ENCODE results near the gene ANKRD53. TPM values are rescaled to one million over a fixed set of nuclear protein-coding genes. Genes with fewer than 3 reads are reported as not detected.

The ANKRD53 gene
- total RNA-seq, 1 experiment from 2014 or later: not detected

DNA sequence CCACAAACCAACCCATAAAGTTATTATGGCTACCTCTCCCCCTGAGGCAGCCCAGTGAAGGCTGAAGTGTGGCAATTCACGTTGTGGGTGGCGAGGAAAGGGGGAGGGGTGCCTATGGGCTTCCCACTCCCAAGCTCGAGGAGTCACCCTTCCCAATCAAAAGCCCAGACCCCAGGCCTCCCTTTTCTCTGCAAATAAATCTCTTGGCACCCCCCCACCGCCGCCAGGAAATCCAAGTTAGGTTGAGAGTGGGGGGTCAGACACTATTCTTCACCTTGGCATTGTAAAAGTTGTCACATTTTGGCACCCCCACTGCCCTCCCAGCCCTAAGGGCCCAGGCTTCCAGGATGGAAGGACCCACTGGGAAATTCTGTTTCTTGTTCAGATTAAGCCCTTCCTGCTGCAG, 6.9 kb downstream of the ANKRD53 start:
- Histone ChIP-seq H3K27ac (ENCODE audit: low read depth, low read length) (no peak overlapping the region), H4K20me1 (ENCODE audit: insufficient read depth) (no peaks in the 10 kb centered on the region), H3K9me2 (ENCODE audit: insufficient read depth) (no peaks in the 10 kb centered on the region), H3K4me1 (ENCODE audit: control insufficient read depth in 1 of 2, insufficient read depth in 2 of 2, low read length in 2 of 2) (peaks cover 2 to 9% of the 10 kb centered on the region in 2 experiments; a peak in 2 of 4 replicates), H3K27me3 (ENCODE audit: insufficient read depth, low read length) (no peaks in the 10 kb centered on the region), H3K4me3 (replicated peaks in 1 of 2; ENCODE audit: low read depth in 1 of 2, low read length in 2 of 2) (no peak overlapping the region), H3K9ac (ENCODE audit: low read length) (no peak overlapping the region), H3K79me2 (ENCODE audit: insufficient read depth, low read length) (no peaks in the 10 kb centered on the region), H3K9me3 (ENCODE audit: control insufficient read depth in 1 of 2, insufficient read depth in 1 of 2, low read depth in 1 of 2, low read length in 2 of 2) (no peaks in the 10 kb centered on the region), H2AFZ (ENCODE audit: low read depth, low read length, poor library complexity, severe bottlenecking) (no peak overlapping the region), H3K4me2 (ENCODE audit: low read length) (no peak overlapping the region), H3K36me3 (ENCODE audit: control insufficient read depth in 1 of 2, insufficient read depth in 2 of 2, low read length in 2 of 2) (peaks cover 19 to 23% of the 10 kb centered on the region in 2 experiments; a peak in 3 of 4 replicates)
- no peak for TF ChIP-seq SIN3A (IDR thresholded peaks at IDR 0.05; ENCODE audit: low read depth)
- TF ChIP-seq POLR2AphosphoS5 (IDR thresholded peaks at IDR 0.05; ENCODE audit: low read depth, low read length): no peak
- no peak for TF ChIP-seq ZNF274 (IDR thresholded peaks at IDR 0.05; ENCODE audit: low read depth, low read length)
- TF ChIP-seq, protein P1, sequence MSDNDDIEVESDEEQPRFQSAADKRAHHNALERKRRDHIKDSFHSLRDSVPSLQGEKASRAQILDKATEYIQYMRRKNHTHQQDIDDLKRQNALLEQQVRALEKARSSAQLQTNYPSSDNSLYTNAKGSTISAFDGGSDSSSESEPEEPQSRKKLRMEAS (IDR thresholded peaks at IDR 0.05): no peak
- no peak for TF ChIP-seq EZH2phosphoT487 (IDR thresholded peaks at IDR 0.05; ENCODE audit: borderline replicate concordance)
- TF ChIP-seq RAD21 (IDR thresholded peaks at IDR 0.05; ENCODE audit: low read depth): no peak
- TF ChIP-seq, protein P2, sequence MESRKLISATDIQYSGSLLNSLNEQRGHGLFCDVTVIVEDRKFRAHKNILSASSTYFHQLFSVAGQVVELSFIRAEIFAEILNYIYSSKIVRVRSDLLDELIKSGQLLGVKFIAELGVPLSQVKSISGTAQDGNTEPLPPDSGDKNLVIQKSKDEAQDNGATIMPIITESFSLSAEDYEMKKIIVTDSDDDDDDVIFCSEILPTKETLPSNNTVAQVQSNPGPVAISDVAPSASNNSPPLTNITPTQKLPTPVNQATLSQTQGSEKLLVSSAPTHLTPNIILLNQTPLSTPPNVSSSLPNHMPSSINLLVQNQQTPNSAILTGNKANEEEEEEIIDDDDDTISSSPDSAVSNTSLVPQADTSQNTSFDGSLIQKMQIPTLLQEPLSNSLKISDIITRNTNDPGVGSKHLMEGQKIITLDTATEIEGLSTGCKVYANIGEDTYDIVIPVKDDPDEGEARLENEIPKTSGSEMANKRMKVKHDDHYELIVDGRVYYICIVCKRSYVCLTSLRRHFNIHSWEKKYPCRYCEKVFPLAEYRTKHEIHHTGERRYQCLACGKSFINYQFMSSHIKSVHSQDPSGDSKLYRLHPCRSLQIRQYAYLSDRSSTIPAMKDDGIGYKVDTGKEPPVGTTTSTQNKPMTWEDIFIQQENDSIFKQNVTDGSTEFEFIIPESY (IDR thresholded peaks at IDR 0.05; ENCODE audit: extremely low read depth, insufficient replicate concordance, low read length): no peak
- no peak for TF ChIP-seq SRF (IDR thresholded peaks at IDR 0.05; ENCODE audit: low read depth)
- no peak for TF ChIP-seq EZH2 (IDR thresholded peaks at IDR 0.05)
- TF ChIP-seq FOSL1 (IDR thresholded peaks at IDR 0.05; ENCODE audit: low read depth): no peak
- no peak for TF ChIP-seq POLR2A (IDR thresholded peaks at IDR 0.05; ENCODE audit: borderline replicate concordance, extremely low read depth, insufficient read depth, insufficient read length)
- TF ChIP-seq, protein P3, sequence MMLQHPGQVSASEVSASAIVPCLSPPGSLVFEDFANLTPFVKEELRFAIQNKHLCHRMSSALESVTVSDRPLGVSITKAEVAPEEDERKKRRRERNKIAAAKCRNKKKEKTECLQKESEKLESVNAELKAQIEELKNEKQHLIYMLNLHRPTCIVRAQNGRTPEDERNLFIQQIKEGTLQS (IDR thresholded peaks at IDR 0.05): no peak
- no peak for TF ChIP-seq TCF7L2 (IDR thresholded peaks at IDR 0.05; ENCODE audit: borderline replicate concordance, extremely low read depth, insufficient read depth, insufficient read length)
- no peak for TF ChIP-seq CEBPB (IDR thresholded peaks at IDR 0.05; ENCODE audit: low read depth)
- no peak for TF ChIP-seq ELF1 (IDR thresholded peaks at IDR 0.05; ENCODE audit: borderline replicate concordance, low read depth)
- TF ChIP-seq SP1 (IDR thresholded peaks at IDR 0.05; ENCODE audit: low read depth): no peak
- TF ChIP-seq EGR1 (IDR thresholded peaks at IDR 0.05; ENCODE audit: low read depth): no peak
- TF ChIP-seq ZFX (IDR thresholded peaks at IDR 0.05): no peak
- POLR2A ChIA-PET: interaction anchor here (1.0 kb wide), 1 partner anchor 21 kb away, joined by 4 read pairs; no protein-coding TSS in a partner anchor
- RAD21 ChIA-PET (ENCODE audit: low non-redundant PET in 1 of 2, low total read pairs in 2 of 2, uncharacterized antibody in 2 of 2, unreplicated experiment in 2 of 2): no interaction called here
- CTCF ChIA-PET: interaction anchor here (0.6 to 1.1 kb wide), 2 partner anchors 38 to 122 kb away, joined by 3 read pairs; no protein-coding TSS in a partner anchor
- BruUV-seq (replicated peaks): no TSS peak
- DNase-seq (ENCODE audit: low read depth, low spot score): no peak
- intact Hi-C loops (cut with micrococcal nuclease): no loop called here
- no peak for ATAC-seq

Data from HCT116 (cell line).